Naive B cell (primary cell): ENCODE data around the gene RAD51B. TPM values are rescaled to one million over a fixed set of nuclear protein-coding genes. Genes with fewer than 3 reads are reported as not detected.

Source experiments
- ATAC-seq, 2 donors: fragments of 150-1000 bp; cut with Tn5 transposase; 2 replicates each; pipeline ENCODE4 v1.10.0; 2021; ENCODE audit warnings: low read depth in 2 of 2, mild to moderate bottlenecking in 2 of 2, moderate library complexity in 2 of 2
- DNase-seq: peaks from one replicate; pipeline ENCODE4 v3.0.0; 2022
- H3K27ac Mint-ChIP-seq, 6 donors: one replicate each; pipeline ENCODE4 v1.8.0; 2020 to 2022; ENCODE audit warnings: mild to moderate bottlenecking in 6 of 6, mixed read lengths in 6 of 6, moderate library complexity in 5 of 6, inconsistent platforms in 2 of 6
- H3K27me3 Mint-ChIP-seq, 3 donors: one replicate each; pipeline ENCODE4 v1.8.0; 2021 to 2022; ENCODE audit warnings: mixed read lengths in 3 of 3, mild to moderate bottlenecking in 1 of 3
- H3K36me3 Mint-ChIP-seq, 2 donors: one replicate each; pipeline ENCODE4 v1.8.0; 2020 to 2022; ENCODE audit warnings: mixed read lengths in 2 of 2, inconsistent platforms in 1 of 2, mild to moderate bottlenecking in 1 of 2
- H3K4me1 Mint-ChIP-seq, 3 donors: one replicate each; pipeline ENCODE4 v1.8.0; 2020 to 2022; ENCODE audit warnings: mixed read lengths in 3 of 3, inconsistent platforms in 1 of 3, mild to moderate bottlenecking in 1 of 3, moderate library complexity in 1 of 3
- H3K4me3 Mint-ChIP-seq, 8 donors: one replicate each; pipeline ENCODE4 v1.8.0; 2020 to 2022; ENCODE audit warnings: mild to moderate bottlenecking in 8 of 8, mixed read lengths in 8 of 8, moderate library complexity in 8 of 8, inconsistent platforms in 2 of 8
- H3K9me3 Mint-ChIP-seq, 7 donors: one replicate each; pipeline ENCODE4 v1.8.0; 2020 to 2022; ENCODE audit warnings: mixed read lengths in 7 of 7, mild to moderate bottlenecking in 5 of 7, inconsistent platforms in 2 of 7, moderate library complexity in 1 of 7
- polyA plus RNA-seq, 6 donors: library from polyadenylated mRNA; unstranded; fragments of 300-500 nt; fragmentation: Illumina TruSeq; gene quantifications; one replicate each; pipeline ENCODE4 v1.2.3, GENCODE V29; 2021; ENCODE audit warnings: low read depth in 6 of 6

Gene RAD51B
- polyA plus RNA-seq, 6 donors from 2014 or later, result 27.4 to 37.2 (median 31.8) TPM

- Mint-ChIP-seq H3K36me3 (peaks cover 12 to 29% of the 10 kb centered on the region in 2 donors), H3K4me1 (peaks cover 0 to 19% (median 6%) of the 10 kb centered on the region in 3 donors), H3K9me3 (peaks cover 10 to 39% (median 28%) of the 10 kb centered on the region in 7 donors), H3K27ac (peak overlapping the region in 1 of 6 donors; percentile 16), H3K27me3 (no peaks in the 10 kb centered on the region), H3K4me3 (no peak overlapping the region)
- ATAC-seq (no peak), DNase-seq (no peak)
Measured at GRCh38 chr14:68611599-68611998, 792.0 kb downstream of the RAD51B start.

GRCh38 chr14:68612049-68612448 is 792.5 kb downstream of the RAD51B start:
- Mint-ChIP-seq H3K27me3 (no peaks in the 10 kb centered on the region), H3K9me3 (peaks cover 14 to 44% (median 32%) of the 10 kb centered on the region in 7 donors), H3K36me3 (peaks cover 15 to 33% of the 10 kb centered on the region in 2 donors), H3K27ac (peak overlapping the region in 2 of 6 donors; percentile 56 to 88), H3K4me3 (no peak overlapping the region), H3K4me1 (peaks cover 0 to 15% (median 6%) of the 10 kb centered on the region in 3 donors)
- no peak for DNase-seq
- no peak for ATAC-seq

GRCh38 chr14:68616221-68616902 is 796.8 kb downstream of the RAD51B start:
- ATAC-seq (no peak), DNase-seq (no peak)
- peak overlapping the region in 1 of 6 donors; percentile 18 for H3K27ac Mint-ChIP-seq
- peaks cover 0 to 11% (median 3%) of the 10 kb centered on the region in 3 donors for H3K4me1 Mint-ChIP-seq
- peaks cover 15 to 55% of the 10 kb centered on the region in 2 donors for H3K36me3 Mint-ChIP-seq
- H3K9me3 Mint-ChIP-seq, result peaks cover 21 to 61% (median 50%) of the 10 kb centered on the region in 7 donors
- H3K4me3 Mint-ChIP-seq, result no peak overlapping the region
- no peaks in the 10 kb centered on the region for H3K27me3 Mint-ChIP-seq

- DNase-seq (no peak), ATAC-seq (no peak)
- Mint-ChIP-seq H3K4me3 (no peak overlapping the region), H3K9me3 (peaks cover 17 to 37% (median 33%) of the 10 kb centered on the region in 7 donors), H3K27ac (peak overlapping the region in 1 of 6 donors; percentile 32), H3K27me3 (no peaks in the 10 kb centered on the region), H3K36me3 (peaks cover 9 to 40% of the 10 kb centered on the region in 2 donors), H3K4me1 (peaks cover 11 to 17% (median 16%) of the 10 kb centered on the region in 3 donors)
Measured at GRCh38 chr14:68619790-68620574, 800.4 kb downstream of the RAD51B start.

GRCh38 chr14:68621400-68622365 is 802.1 kb downstream of the RAD51B start:
- Mint-ChIP-seq H3K4me1 (peaks cover 17 to 24% (median 20%) of the 10 kb centered on the region in 3 donors), H3K27me3 (no peaks in the 10 kb centered on the region), H3K36me3 (peaks cover 2 to 28% of the 10 kb centered on the region in 2 donors), H3K9me3 (peaks cover 10 to 22% (median 19%) of the 10 kb centered on the region in 7 donors), H3K4me3 (no peak overlapping the region), H3K27ac (peak overlapping the region in 1 of 6 donors; percentile 92)
- no peak for ATAC-seq
- no peak for DNase-seq

GRCh38 chr14:68622856-68623255 is 803.3 kb downstream of the RAD51B start:
- Mint-ChIP-seq H3K27ac (peak overlapping the region in 2 of 6 donors; percentile 60 to 65), H3K9me3 (peaks cover 4 to 14% (median 9%) of the 10 kb centered on the region in 7 donors)

GRCh38 chr14:68623307-68623706 is 803.7 kb downstream of the RAD51B start:
- Mint-ChIP-seq H3K9me3 (peaks cover 2 to 12% (median 5%) of the 10 kb centered on the region in 7 donors), H3K4me3 (peak overlapping the region in 1 of 8 donors; percentile 2), H3K36me3 (peaks cover 0 to 18% of the 10 kb centered on the region in 2 donors), H3K4me1 (peaks cover 27 to 34% (median 33%) of the 10 kb centered on the region in 3 donors), H3K27me3 (no peaks in the 10 kb centered on the region), H3K27ac (peak overlapping the region in 1 of 6 donors; percentile 60)
- DNase-seq (no peak), ATAC-seq (no peak)

More at GRCh38 chr14:68622856-68623255, 803.3 kb downstream of the RAD51B start:
- DNase-seq, result no peak
- Mint-ChIP-seq H3K4me1 (peaks cover 26 to 35% (median 28%) of the 10 kb centered on the region in 3 donors), H3K36me3 (peaks cover 0 to 22% of the 10 kb centered on the region in 2 donors), H3K4me3 (no peak overlapping the region), H3K27me3 (no peaks in the 10 kb centered on the region)
- no peak for ATAC-seq

GRCh38 chr14:68623826-68624225 is 804.2 kb downstream of the RAD51B start:
- DNase-seq (no peak), ATAC-seq (no peak)
- Mint-ChIP-seq H3K27me3 (no peaks in the 10 kb centered on the region), H3K4me3 (peak overlapping the region in 1 of 8 donors; percentile 37), H3K27ac (peak overlapping the region in 1 of 6 donors; percentile 66), H3K9me3 (peaks cover 0 to 7% (median under 1%) of the 10 kb centered on the region in 7 donors), H3K36me3 (peaks cover 0 to 13% of the 10 kb centered on the region in 2 donors), H3K4me1 (peaks cover 25 to 38% (median 37%) of the 10 kb centered on the region in 3 donors)

- no peak for ATAC-seq
- Mint-ChIP-seq H3K4me1 (peaks cover 28 to 46% (median 42%) of the 10 kb centered on the region in 3 donors), H3K9me3 (peaks cover 0 to 6% (median 0%) of the 10 kb centered on the region in 7 donors), H3K36me3 (peaks cover 0 to 10% of the 10 kb centered on the region in 2 donors), H3K4me3 (peak overlapping the region in 1 of 8 donors; percentile 15), H3K27ac (no peak overlapping the region), H3K27me3 (no peaks in the 10 kb centered on the region)
- no peak for DNase-seq
Measured at GRCh38 chr14:68624541-68625220, 805.1 kb downstream of the RAD51B start.

- H3K27me3 Mint-ChIP-seq, result no peaks in the 10 kb centered on the region
- H3K27ac Mint-ChIP-seq, result peak overlapping the region in 4 of 6 donors; percentile 20 to 94 (median 56)
- H3K4me1 Mint-ChIP-seq, result peaks cover 28 to 46% (median 42%) of the 10 kb centered on the region in 3 donors
- no peak for DNase-seq
- no peak for ATAC-seq
- peaks cover 0 to 6% (median 0%) of the 10 kb centered on the region in 7 donors for H3K9me3 Mint-ChIP-seq
- H3K36me3 Mint-ChIP-seq, result peaks cover 0 to 10% of the 10 kb centered on the region in 2 donors
- H3K4me3 Mint-ChIP-seq, result peak overlapping the region in 1 of 8 donors; percentile 56
Measured at GRCh38 chr14:68625366-68626090, 805.9 kb downstream of the RAD51B start.

- Mint-ChIP-seq H3K9me3 (peaks cover 0 to 1% (median 0%) of the 10 kb centered on the region in 7 donors), H3K4me3 (peak overlapping the region in 1 of 8 donors; percentile 63), H3K36me3 (peaks cover 0 to 2% of the 10 kb centered on the region in 2 donors), H3K27me3 (no peaks in the 10 kb centered on the region), H3K27ac (peak overlapping the region in 1 of 6 donors; percentile 30), H3K4me1 (peaks cover 28 to 46% (median 42%) of the 10 kb centered on the region in 3 donors)
- no peak for DNase-seq
- ATAC-seq, result no peak
Measured at GRCh38 chr14:68626386-68626785, 806.8 kb downstream of the RAD51B start.
